Heart left ventricle (tissue), 16 donors: ENCODE results near the gene CDAN1. TPM values are rescaled to one million over a fixed set of nuclear protein-coding genes. Genes with fewer than 3 reads are reported as not detected.
A peak's percentile ranks its signal among the peaks of the same experiment; 100 is the strongest.

Experiments used
- ATAC-seq, 4 donors: fragments of 200-7000 bp; cut with Tn5 transposase; one replicate each; pipeline ENCODE4 v1.9.1; 2020 to 2022; ENCODE audit warnings: moderate library complexity in 4 of 4, mild to moderate bottlenecking in 3 of 4, moderate number of reproducible peaks in 1 of 4
- DNase-seq, 5 donors: peaks; one replicate each; pipeline ENCODE4 v3.0.0-alpha.2; 2020
- H3K27ac ChIP-seq, 12 donors: fragments of 200-600 bp; sonication (generic) in 4 of 12; one replicate each; pipeline versions ENCODE4 v1.5.0 to v1.8.0; 2016 to 2022; ENCODE audit warnings: mild to moderate bottlenecking in 2 of 12
- H3K27me3 ChIP-seq, 9 donors: fragments of 200-600 bp; sonication (generic) in 2 of 9; one replicate each; pipeline versions ENCODE4 v1.5.1 to v1.8.0; 2016 to 2022; ENCODE audit warnings: mild to moderate bottlenecking in 3 of 9
- H3K36me3 ChIP-seq, 9 donors: fragments of 200-600 bp; sonication (generic) in 2 of 9; one replicate each; pipeline versions ENCODE4 v1.5.0 to v1.8.0; 2018 to 2022; ENCODE audit warnings: mild to moderate bottlenecking in 2 of 9
- H3K4me1 ChIP-seq, 12 donors: fragments of 200-600 bp; sonication (generic) in 4 of 12; one replicate each; pipeline versions ENCODE4 v1.5.0 to v1.8.0; 2016 to 2022; ENCODE audit warnings: mild to moderate bottlenecking in 3 of 12
- H3K4me3 ChIP-seq, 12 donors: fragments of 200-600 bp; sonication (generic) in 4 of 12; one replicate each; pipeline versions ENCODE4 v1.5.0 to v1.8.0; 2017 to 2022; ENCODE audit warnings: mild to moderate bottlenecking in 9 of 12, moderate library complexity in 4 of 12
- H3K9me3 ChIP-seq, 12 donors: fragments of 200-600 bp; sonication (generic) in 4 of 12; one replicate each; pipeline versions ENCODE4 v1.5.0 to v1.8.0; 2016 to 2022; ENCODE audit warnings: mild to moderate bottlenecking in 1 of 12
- POLR2A ChIP-seq, 2 donors: fragments of 450-650 bp; IDR thresholded peaks; one replicate each; pipeline ENCODE4 v1.6.1; 2017; ENCODE audit warnings: antibody characterized with exemption in 2 of 2, mild to moderate bottlenecking in 2 of 2, moderate library complexity in 2 of 2
- WGBS, 4 donors: extraction: QIAGEN DNeasy Blood & Tissue Kit in 2 of 4; methylation state at CpG; one replicate each; pipeline versions ENCODE4 v1.1.5 to v1.1.7; 2013 to 2018; 5-methylcytosine and 5-hydroxymethylcytosine counted together
- intact Hi-C, 10 donors: fragments of 100-400 bp; cut with DNase I; formaldehyde crosslinking; loops; one replicate each; pipeline versions ENCODE4 v1.11.1 to v1.14.2; 2022
- polyA plus RNA-seq, 2 donors: library from polyadenylated mRNA; stranded (reverse); fragments of 200-250 nt; gene quantifications; one replicate each; pipeline ENCODE4 v1.2.3, GENCODE V29; 2013
- total RNA-seq, 9 donors: library from RNA; depleted of rRNA in 2 of 9; stranded (reverse); fragments of >200 nt in 2 of 9; fragmentation: NEBNext Ultra II Directional in 3 of 9; extraction: Animal tissue kit (Norgen Biotek cat#: 25700) in 3 of 9; gene quantifications; one replicate each; pipeline versions ENCODE4 v1.1.0 to v1.2.4, GENCODE V29; 2016 to 2023
- TF ChIP-seq, protein P1 (sequence below), 12 donors: fragments of 200-600 bp; sonication (generic) in 4 of 12; IDR thresholded peaks; one replicate each; pipeline versions ENCODE4 v1.5.0 to v1.8.0; 2018 to 2022; ENCODE audit warnings: antibody characterized with exemption in 12 of 12, mild to moderate bottlenecking in 5 of 12
- donor health status: ischemic (EF 13 %, LVEDD 7.1; RV severe dilation, severe dysfunction).
- donor health status: healthy with polysubstance abuse.
- donor health status: DM: no; HTN: yes; CAD: no.
- donor health status: DM: no; HTN: no; CAD: no.
- donor health status: ischemic (EF 25% LVEDD 6.9; RV normal size, moderate dysfunction).
- donor health status: ischemic (EF 25% LVEDD 5.7; RV mildly dilated, moderate dysfunction).
- donor health status: healthy.
- donor health status: DM: yes; HTN: yes; CAD: no.
- donor health status: ischemic (EF 35%, LVEDD 5.7; RV mildly dilated, moderate dysfunction).
- donor health status: nonischemic (EF 11% LVEDD 7.7; RV severe dilation, severe dysfunction).
- donor health status: DM: yes; HTN: yes; CAD: no.
- donor health status: PGD.
- donor health status: ischemic (EF 29% LVEDD 5.4; RV normal size, mild dysfunction).
- donor health status: nonischemic (EF 23%, LVEDD 6.1; RV moderate dilation, normal function).

Gene CDAN1
- total and polyA plus RNA-seq, 11 donors: 4.3 to 6.9 (median 5.6) TPM

DNA sequence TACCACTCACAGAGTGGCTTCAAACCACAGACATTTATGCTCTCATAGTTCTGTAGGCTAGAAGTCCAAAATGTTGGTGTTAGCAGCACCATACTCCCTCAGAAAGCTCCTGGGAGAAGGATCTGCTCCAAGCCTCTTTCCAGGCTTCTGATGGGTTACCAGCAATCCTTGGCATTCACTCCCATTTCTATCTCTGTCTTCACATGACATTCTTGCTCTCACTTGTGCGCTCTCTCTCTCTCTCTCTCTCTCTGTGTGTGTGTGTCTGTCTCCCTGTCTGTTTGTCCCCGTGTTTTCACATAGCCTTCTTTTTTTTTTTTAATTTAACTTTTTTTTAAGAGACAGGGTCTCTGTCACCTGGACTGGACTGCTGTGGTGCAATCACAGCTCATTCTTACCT, 26.3 kb downstream of the CDAN1 start:
- TF ChIP-seq, protein P1, sequence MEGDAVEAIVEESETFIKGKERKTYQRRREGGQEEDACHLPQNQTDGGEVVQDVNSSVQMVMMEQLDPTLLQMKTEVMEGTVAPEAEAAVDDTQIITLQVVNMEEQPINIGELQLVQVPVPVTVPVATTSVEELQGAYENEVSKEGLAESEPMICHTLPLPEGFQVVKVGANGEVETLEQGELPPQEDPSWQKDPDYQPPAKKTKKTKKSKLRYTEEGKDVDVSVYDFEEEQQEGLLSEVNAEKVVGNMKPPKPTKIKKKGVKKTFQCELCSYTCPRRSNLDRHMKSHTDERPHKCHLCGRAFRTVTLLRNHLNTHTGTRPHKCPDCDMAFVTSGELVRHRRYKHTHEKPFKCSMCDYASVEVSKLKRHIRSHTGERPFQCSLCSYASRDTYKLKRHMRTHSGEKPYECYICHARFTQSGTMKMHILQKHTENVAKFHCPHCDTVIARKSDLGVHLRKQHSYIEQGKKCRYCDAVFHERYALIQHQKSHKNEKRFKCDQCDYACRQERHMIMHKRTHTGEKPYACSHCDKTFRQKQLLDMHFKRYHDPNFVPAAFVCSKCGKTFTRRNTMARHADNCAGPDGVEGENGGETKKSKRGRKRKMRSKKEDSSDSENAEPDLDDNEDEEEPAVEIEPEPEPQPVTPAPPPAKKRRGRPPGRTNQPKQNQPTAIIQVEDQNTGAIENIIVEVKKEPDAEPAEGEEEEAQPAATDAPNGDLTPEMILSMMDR (IDR thresholded peaks at IDR 0.05): no peak
- intact Hi-C loops: no loop called here
- Histone ChIP-seq H3K9me3 (no peaks in the 10 kb centered on the region), H3K27ac (no peak overlapping the region), H3K4me3 (no peak overlapping the region), H3K36me3 (peaks cover 0 to 13% (median 3%) of the 10 kb centered on the region in 9 donors), H3K27me3 (no peaks in the 10 kb centered on the region), H3K4me1 (peaks cover 0 to 7% (median 3%) of the 10 kb centered on the region in 12 donors)
- 53 to 62% (median 56%) methylated on average over 2 of the region's 2 CpGs for WGBS, 4 donors
- DNase-seq: peak in 1 of 5 donors; percentile 4
- ATAC-seq: peak in 3 of 4 donors; percentile 51 to 65 (median 65)

DNA sequence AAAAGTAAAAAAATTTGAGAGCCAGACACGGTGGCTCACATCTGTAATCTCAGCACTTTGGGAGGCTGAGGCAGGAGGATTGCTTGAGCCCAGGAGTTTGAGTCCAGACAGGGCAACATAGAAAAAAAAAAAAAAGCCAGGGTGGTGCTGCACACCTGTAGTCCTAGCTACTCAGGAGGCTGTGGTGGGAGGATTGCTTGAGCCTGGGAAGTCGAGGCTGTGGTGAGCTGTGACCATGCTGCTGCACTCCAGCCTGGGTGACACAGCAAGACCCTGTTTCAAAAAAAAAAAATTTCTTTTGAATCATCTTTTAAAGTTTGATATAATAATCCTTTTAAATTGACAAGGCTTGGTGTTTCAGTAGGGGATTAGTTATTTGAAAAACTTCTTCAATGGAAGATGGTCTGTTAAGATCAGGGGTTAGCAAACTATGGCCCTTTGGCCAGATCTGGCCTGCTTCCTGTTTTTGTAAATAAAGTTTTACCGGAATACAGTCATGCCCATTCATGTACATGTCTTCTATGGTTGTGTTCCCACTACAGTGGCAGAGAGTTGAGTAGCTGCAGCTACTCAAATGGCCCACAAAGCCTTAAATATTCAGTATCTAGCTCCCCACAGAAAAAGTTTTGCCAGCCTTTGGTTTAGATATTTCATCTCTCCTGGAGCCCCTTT, 28.9 kb downstream of the CDAN1 start:
- Histone ChIP-seq H3K27ac (no peak overlapping the region), H3K27me3 (no peaks in the 10 kb centered on the region), H3K4me3 (no peak overlapping the region), H3K9me3 (no peaks in the 10 kb centered on the region), H3K4me1 (peaks cover 0 to 7% (median 3%) of the 10 kb centered on the region in 12 donors), H3K36me3 (peaks cover 0 to 30% (median 3%) of the 10 kb centered on the region in 9 donors)
- intact Hi-C loops: loop anchor here in 2 of 10 donors (5.0 kb wide), 1 partner anchor 219 kb away; no protein-coding TSS in a partner anchor
- WGBS, 4 donors: 76 to 84% (median 81%) methylated on average over 3 of the region's 3 CpGs
- no peak for DNase-seq
- TF ChIP-seq, protein P1 (IDR thresholded peaks at IDR 0.05): no peak
- no peak for TF ChIP-seq POLR2A (IDR thresholded peaks at IDR 0.05)
- no peak for ATAC-seq

DNA sequence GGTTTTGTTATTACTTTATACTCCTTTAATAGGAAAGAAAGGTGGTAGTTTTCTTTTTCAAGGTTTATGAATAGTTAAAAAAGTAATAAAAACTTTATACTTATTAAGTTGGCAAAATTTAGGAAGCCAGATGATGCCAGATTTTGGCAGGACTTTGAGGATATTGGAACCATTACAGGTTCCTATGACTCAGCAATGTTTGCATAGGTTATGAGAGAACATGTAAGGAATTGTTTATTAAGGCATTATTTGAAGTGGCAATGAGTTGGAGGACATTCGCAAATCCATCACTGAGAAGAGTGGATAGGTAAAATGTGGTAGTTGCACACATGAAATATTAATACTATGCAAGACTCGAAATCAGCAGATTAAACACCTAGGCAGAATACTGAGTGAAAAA, 29.9 kb downstream of the CDAN1 start:
- intact Hi-C loops: loop anchor here in 2 of 10 donors (5.0 kb wide), 1 partner anchor 220 kb away; no protein-coding TSS in a partner anchor

DNA sequence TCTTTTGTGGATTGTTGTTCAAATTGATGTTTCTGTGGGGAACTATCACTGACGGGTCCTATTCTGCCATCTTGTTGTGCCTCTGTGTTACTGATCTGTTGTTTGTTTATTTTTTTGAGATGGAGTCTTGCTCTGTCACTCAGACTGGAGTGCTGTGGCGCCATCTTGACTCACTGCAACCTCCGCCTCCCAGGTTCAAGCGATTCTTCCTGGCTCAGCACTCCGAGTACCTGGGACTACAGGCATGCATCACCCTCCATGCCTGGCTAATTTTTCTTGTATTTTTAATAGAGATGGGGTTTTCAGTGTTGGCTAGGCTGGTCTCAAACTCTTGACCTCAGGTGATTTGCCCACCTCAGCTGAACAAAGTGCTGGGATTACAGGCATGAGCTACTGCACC, 31.6 kb downstream of the CDAN1 start:
- Histone ChIP-seq H3K4me3 (no peak overlapping the region), H3K27ac (no peak overlapping the region), H3K4me1 (peaks cover 0 to 7% (median 0%) of the 10 kb centered on the region in 12 donors), H3K9me3 (peaks cover 0 to 13% (median 0%) of the 10 kb centered on the region in 12 donors), H3K36me3 (peaks cover 0 to 51% (median 10%) of the 10 kb centered on the region in 9 donors), H3K27me3 (no peaks in the 10 kb centered on the region)
- DNase-seq: no peak
- no peak for ATAC-seq
- TF ChIP-seq, protein P1 (IDR thresholded peaks at IDR 0.05): no peak
- intact Hi-C loops: loop anchor here in 8 of 10 donors (1.0 to 5.0 kb wide), 4 partner anchors 221 to 223 kb away; no protein-coding TSS in a partner anchor
- WGBS, 4 donors: 96 to 98% (median 97%) methylated on average over 5 of the region's 5 CpGs

More for the DNA sequence above, 29.9 kb downstream of the CDAN1 start:
- TF ChIP-seq POLR2A (IDR thresholded peaks at IDR 0.05): no peak
- TF ChIP-seq, protein P1 (IDR thresholded peaks at IDR 0.05): no peak
- no peaks in the 10 kb centered on the region for H3K27me3 ChIP-seq
- ATAC-seq: no peak
- 90 to 98% (median 95%) methylated on average over 2 of the region's 2 CpGs for WGBS, 4 donors
- H3K36me3 ChIP-seq: peaks cover 0 to 34% (median 9%) of the 10 kb centered on the region in 9 donors
- peaks cover 0 to 7% (median 3%) of the 10 kb centered on the region in 12 donors for H3K4me1 ChIP-seq
- H3K4me3 ChIP-seq: no peak overlapping the region
- DNase-seq: no peak
- H3K27ac ChIP-seq: no peak overlapping the region
- H3K9me3 ChIP-seq: no peaks in the 10 kb centered on the region
